Stimulated activated naive CD4-positive, alpha-beta T cell treated with Interleukin-2 at 50 U/mL for 16 hours (primary cell): ENCODE data around the gene ANKRD13B.

Experiments used
- DNase-seq: peaks from one replicate; lab custom pipeline; 2025; lab: John Stamatoyannopoulos, UW

ANKRD13B gene

GRCh38 chr17:29581583-29582253, 11.2 kb upstream of the ANKRD13B start:
- no peak for DNase-seq

DNA sequence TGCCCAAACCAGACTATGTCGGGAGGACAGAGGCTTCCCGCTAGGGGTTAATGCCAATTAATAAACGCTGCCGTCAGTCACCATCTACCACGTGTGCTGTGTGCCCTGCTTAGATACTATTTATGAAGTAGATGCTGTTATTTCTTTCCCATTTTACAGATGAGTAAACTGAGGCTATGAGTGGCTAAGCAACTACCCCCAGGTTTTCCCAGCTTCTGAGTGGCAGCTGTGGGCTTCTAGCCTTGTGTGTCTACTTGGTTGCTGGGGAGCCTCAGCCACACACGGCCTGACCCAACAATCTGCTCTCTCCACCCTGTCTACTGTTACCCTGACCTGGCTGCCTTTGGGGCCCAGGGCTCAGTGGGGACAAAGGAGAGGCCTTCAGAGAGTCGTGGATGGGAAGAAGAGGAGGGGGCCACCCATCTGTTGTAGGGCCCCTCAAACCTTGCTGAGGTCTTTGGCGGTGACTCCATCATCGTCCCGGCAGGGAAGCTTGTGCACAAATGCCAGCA, 10.6 kb upstream of the ANKRD13B start:
- DNase-seq = no peak

DNA sequence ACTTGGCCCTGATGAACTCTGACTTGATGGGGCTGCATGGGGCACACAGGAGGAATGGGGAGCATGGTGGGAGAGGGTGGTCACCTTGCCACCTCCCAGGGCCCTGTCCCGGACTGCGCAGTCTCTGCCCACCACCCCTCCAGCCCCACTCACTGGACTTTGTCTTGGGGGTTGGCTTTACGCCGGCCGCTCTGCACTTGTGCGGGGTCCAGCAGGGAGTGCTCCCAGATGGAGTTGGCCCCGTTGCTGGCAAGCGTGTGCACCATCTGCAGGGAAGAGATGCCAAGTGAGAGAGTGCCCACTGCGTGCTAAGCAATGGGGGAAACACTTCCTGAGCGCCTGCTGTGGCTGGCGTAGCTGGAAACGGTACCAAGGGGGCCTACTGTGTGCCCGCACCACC, 10.2 kb upstream of the ANKRD13B start:
- DNase-seq = no peak

DNA sequence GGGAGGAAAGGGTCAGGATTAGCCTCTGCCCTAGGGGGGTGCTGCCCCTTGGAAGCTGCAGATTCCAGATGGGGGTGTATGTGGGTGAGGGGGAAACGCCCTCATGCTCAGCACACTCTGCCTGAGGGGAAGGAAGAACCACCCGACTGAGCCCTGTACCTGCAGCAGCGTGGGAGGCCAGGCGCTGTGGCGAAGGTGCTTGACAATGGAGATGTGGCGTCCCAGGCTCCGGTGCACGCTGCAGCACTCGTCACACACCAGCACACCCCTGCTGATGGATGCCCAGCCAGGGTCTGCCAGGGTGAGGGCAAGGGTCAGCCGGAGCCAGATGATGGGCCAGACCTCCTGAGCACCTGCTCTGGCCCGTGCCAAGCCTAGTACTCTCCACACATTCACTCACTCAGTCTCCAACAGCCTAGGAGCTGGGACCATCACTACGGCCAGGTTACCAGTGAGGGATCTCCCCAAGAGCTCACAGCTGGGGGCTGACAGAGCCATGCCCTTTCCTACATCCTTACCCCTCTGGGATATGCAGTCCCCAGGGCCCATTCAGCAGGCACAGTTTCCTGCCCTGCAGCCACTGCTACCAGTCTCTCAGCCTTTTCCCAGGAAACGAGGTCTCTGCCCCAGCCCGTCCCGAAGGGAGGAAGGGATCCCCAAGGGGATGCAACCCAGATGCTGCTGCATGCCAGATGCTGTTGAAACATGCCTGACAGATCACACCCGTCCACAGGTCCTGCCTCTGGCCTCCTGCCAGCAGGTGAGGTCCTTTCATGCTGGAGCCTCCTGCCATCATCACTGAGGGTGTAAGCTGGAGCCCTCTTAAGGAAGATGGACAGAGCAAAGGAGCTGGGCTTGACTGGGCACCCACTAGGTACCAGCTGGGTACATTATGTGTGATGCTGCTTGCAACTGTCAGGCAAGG, 9.3 kb upstream of the ANKRD13B start:
- no peak for DNase-seq

DNA sequence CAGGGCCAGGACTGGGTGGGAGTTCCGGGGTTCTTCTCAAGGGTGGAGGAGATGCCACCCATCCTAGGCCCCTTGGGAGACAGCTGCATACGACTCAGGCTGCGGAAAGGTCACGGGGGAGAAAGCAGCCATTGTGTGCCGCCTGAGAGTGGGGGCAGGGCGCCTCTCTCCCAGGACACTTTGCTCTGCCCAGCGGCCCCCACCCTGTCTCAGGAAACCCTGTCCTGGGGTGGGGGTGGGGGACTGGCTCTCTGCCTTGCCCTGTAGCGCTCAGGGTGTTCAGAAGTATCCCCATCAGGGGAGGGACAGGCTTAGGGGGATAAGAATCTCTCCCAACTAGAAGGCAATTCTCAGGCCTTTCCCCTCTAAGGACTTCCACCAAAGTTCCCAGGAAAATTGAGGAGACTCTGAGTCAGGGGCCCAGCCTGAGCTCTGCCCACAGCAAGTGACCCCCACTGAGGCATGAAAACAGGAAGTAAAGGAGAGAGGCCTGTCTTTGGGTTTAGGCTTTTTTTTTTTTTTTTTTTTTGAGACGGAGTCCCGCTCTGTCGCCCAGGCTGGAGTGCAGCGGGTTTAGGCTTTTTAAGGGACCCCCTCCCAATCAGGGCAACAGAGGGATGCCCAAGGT, 8.4 kb upstream of the ANKRD13B start:
- no peak for DNase-seq

GRCh38 chr17:29585080-29585751, 7.7 kb upstream of the ANKRD13B start:
- DNase-seq = peak; percentile 29

DNA sequence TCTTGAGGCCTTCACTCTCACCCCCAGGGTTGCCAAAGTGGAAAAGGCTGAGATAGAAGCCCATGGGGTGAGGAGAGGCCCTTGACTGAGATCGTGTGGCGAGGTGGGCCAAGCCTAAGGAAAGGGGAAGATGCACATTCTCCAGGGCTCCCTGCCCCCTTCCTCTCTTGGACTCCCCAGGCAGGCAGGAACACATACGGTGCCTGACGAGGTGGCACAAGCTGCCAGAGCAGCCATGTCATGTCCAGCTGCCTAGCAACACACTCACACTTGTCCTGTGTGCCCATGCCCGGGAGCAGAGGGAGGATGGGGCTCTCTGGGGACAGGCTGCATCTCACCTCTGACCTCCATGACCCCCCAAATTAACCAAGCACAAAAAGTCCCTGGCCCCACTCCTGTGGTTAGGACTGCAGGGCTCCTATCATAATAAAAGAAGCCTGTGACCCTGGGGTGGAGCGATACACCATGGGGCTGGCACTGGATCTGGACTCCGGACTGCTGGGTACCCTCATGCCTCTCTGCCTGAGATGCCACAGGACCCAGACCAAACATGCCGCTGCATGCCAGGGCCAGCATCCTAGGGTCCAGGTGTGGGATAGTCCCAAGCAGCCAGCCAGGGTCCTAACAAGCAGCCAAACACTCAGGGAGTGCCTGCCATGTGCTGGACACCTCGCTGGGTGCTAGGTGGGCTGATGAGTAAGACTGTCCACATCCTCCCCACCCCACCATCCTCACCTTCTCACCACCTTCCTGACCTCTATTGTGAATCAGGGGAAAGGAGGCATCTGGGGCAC, 6.1 kb upstream of the ANKRD13B start:
- no peak for DNase-seq

GRCh38 chr17:29587591-29587990, 5.3 kb upstream of the ANKRD13B start:
- DNase-seq = no peak

DNA sequence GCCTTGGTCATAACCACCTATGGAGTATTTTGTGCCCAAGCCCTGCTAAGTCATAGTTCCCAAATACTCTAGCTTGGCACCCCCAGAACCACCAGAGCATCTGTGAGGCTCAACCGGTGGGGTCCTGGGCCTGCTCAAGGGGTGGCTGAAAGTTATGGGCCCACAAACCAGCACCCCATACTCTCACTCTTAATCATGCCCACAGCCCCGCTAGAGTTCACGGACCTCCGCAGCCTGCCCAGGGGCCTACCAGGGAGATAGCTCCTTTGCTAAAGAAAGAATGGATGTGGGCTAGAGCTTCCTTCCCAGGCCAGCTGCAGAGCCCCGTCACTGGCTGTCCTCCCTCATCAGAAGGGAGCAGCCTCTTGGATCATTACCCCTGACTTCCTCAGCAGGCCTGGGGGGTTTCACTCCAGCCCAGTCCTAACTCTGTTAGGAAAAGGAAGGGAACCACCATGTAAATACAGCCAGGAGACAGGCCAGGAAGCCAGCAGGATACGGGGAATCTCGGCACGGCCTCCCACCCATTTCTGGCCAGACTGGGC, 4.8 kb upstream of the ANKRD13B start:
- no peak for DNase-seq

DNA sequence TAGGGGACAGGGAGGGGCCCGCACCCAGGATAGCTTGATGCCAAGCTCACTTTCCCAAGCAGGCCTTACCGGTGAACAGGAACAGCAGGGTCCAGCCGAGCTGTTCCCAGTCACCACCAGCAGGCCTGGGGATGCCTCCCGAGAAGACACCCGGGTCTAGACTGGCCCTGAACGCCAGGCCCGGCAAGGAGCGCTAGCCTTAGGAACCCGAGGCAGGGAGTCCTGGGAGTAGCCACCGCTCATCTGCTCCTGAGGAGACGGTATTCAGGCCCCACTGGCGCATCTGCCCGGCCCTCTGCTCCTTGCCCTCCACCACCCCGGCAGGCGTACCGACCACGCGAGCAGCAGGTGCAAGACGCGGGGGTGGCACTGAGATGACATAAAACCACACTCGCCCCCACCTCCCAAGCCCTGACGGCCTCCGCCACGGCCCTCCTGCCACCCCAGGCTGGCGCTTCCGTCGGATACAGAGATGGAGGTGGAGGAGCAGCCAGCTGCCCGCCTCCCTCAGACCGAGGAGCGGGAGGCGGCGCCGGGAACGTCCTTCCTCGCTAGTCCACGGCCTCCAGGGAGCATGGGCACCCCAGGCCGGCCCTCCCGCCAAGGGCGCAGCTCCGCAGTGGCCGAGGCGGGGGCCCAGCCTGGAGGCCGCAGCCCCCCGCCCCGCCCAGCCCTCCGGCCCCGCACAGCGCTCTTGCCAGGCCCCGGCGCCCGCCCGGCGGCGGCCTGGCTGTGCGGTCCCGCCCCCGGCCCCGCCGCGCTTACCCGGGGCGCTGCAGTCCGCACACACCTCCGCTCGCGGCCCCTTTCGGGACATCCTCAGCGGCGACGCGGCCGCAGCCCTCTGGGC, 4.1 kb upstream of the ANKRD13B start:
- peak; percentile 57 for DNase-seq

DNA sequence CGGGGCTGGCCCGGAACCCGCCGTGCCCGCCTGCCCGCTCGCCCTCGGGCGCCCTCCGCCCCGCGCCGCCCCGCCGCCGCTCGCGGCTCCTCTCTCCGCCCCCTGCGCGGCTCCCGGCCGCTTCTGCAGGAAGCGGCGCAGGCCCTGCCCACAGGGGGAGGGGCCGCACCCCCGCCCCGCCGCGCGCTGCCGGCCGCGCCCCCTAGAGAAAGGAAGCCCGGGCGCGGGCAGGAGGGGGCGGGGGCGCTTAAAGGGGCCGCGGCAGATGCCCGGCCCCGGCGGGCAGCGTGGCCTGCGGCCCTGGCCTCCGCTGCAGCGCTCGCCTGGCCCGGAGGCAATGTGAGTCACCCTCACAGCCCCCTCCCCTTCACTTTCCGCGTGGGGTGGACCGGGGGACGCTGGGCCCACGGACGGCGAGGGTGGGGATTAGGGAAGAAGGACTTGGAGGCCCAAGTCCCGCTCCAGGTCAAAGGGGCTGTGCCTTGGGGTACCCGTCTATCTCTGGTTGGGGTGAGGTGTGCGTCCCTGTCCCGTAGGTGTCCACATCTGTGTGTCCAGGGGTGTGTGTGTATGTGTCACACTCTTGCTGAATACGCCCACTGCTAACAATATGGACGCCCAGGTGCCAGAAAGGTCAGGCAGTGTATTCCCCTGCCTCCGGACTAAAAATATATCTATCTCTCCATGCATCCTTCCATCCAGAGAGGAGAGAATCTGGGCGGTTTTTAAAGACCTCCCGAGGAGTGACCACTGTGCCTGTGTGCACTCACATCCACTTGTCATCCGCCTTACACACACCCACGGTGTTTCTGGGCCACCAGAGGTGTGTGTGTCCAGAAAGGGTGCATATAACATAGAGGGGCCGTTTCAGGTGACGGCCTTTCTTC, 3.2 kb upstream of the ANKRD13B start, which contains the start of gene GIT1:
Gene GIT1 (minus strand): TSS at position 125 of the 887 bp plus-strand sequence. CDS start 270 bp downstream, outside the sequence.
- peak; percentile 77 for DNase-seq

DNA sequence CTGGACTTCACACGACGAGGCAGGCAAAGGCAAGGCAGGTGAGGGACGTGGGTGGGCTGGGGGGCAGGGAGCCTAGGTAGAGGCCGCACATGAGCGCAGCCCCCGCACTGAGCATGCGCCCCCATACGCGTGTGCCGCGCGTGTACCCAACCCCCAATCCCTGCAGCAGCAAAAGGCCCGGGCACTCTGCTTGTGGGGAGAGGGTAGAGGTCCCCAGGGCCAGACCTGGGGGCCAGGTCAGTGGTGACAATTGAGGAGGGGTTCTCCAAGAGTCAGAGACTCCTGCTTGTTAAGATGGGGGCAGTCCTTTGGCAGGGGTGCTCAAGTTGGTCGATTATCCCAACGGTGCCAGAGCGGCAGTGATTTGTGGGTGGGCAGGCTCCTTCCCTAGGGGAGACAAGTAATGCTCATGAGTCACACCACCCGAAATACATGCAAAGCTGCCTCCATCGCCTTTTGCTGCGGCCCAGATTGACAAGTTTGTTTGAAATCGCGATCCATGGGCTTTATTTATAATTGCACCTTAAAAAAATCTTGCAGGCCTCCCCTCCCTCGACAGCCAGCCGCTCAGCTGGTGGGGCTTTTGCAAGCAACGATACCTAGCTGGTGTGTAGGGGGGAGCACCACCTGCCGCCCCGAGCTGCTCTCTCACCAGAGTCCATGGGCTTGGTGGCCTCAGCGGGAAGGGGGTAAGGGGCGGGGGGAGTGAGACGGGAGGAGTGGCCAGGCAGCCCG, 2.4 kb upstream of the ANKRD13B start:
- no peak for DNase-seq

- peak; percentile 34 for DNase-seq
These were observed 1.7 kb upstream of the ANKRD13B start for GRCh38 chr17:29591146-29591736.

DNA sequence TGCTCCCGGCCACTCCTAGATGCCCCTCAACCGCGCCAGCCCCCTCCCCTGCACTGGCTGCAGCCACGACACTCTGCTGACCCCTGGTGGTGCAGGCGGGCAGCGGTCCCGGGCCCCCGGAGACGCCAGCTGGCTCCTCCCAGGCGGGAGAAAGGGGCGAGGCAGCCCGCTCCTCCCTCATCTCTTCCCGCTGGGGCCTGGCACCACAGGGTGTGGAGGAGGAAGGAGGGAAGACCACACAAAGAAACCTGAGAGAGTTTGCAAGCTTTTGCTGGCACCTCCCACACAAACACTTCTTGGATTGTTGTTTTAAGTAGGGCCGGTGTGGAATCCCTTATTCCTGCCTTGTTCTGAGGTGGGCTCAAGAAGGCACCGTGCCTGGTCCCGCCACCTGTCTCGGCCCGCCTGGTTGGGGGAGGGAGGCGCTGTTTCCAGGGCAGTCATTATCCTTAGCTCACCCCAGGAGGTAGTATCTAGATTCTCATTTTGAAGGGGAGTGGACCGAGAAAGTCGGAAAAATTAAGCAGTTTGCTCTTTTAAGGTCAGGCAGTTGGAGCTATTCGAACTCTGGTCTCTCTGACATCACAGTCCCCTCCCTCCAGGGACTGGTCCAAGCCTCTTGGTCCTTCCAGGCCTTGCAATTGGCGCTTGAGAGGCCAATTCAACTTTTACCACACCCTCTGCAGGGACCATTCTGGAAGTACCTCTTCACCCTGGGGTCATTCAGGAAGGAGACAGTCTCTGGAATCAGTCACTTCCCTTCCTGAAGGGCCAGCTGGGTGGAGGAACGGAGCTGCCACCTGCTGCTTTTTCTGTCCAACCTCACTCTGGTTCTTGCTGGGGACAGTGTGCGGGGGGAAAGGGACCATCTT, 959 bp upstream of the ANKRD13B start:
- DNase-seq = peak; percentile 75

- DNase-seq = peak; percentile 27
These were observed 923 bp downstream of the ANKRD13B start for GRCh38 chr17:29593591-29594518.
